Gastrocnemius medialis (tissue), 4 donors: ENCODE data around the gene ZBTB7C.

Source experiments
- POLR2A ChIP-seq, 2 donors: fragments of 450-650 bp; IDR thresholded peaks; one replicate each; pipeline ENCODE4 v1.6.1; 2017; ENCODE audit warnings: antibody characterized with exemption in 2 of 2, mild to moderate bottlenecking in 2 of 2, moderate library complexity in 2 of 2
- TF ChIP-seq, protein P1 (sequence below), 5 experiments: fragments of 450-650 bp in 3 of 5; fragments of 200-600 bp in 2 of 5; sonication (generic) in 2 of 5; IDR thresholded peaks in 4 of 5; conservative IDR thresholded peaks in 1 of 5; 1 replicate in 4 of 5; 2 replicates in 1 of 5; pipeline ENCODE4 v1.5.1; 2016 to 2019; ENCODE audit warnings: antibody characterized with exemption in 5 of 5, mild to moderate bottlenecking in 3 of 5, moderate library complexity in 3 of 5

DNA sequence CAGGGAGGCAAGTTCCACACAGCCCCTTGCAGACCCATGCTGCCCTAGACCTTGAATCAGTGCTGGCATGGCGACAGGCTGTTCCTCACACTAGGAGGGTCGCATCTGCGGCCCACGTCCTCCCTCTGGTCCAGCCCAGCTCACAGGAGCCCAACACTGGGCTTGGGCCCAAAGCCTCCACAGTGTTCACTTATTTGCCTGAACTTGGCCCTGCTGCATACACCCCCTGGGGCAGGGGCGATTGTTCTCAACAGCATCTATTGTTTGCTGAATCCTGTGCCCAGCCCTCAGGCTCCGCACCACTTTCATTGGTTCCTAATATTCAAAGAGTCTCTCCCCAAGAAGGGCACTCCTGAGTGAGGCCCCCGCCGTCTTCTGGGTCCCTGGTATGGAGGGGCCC lies 90.7 kb downstream of the ZBTB7C start:
- TF ChIP-seq, protein P1, sequence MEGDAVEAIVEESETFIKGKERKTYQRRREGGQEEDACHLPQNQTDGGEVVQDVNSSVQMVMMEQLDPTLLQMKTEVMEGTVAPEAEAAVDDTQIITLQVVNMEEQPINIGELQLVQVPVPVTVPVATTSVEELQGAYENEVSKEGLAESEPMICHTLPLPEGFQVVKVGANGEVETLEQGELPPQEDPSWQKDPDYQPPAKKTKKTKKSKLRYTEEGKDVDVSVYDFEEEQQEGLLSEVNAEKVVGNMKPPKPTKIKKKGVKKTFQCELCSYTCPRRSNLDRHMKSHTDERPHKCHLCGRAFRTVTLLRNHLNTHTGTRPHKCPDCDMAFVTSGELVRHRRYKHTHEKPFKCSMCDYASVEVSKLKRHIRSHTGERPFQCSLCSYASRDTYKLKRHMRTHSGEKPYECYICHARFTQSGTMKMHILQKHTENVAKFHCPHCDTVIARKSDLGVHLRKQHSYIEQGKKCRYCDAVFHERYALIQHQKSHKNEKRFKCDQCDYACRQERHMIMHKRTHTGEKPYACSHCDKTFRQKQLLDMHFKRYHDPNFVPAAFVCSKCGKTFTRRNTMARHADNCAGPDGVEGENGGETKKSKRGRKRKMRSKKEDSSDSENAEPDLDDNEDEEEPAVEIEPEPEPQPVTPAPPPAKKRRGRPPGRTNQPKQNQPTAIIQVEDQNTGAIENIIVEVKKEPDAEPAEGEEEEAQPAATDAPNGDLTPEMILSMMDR (IDR thresholded peaks at IDR 0.05 in 4 of 5, conservative IDR thresholded peaks at IDR 0.05 in 1 of 5), result no peak
- TF ChIP-seq POLR2A (IDR thresholded peaks at IDR 0.05), result no peak
